ENCODE results near the gene STARD6.
"Not testable (repeated sequence)": the region's sequence is repeated elsewhere in the genome, so short reads cannot be mapped to it uniquely, and the experiment has no call there.

Gene STARD6

DNA sequence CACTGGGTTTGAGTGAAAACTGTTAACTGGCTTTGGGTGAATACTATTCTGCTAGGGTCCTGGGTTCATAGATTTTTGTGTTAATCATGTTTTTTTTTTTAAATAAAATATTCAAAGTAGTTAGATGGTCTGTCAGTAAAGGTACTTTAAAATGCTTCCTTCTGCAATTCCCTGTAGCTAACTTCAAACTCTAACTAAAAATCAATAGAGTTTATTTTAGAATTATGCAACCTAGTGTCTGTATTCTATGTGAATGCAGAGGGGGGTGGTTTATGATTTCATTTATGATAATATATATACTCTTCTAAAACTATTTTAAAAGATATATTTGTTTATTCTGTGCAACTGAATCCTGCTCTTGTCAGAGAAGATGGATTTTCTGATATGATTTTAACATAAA is 27.9 kb downstream of the STARD6 start:
- DNase-seq (ENCODE audit: low read depth, low spot score): no peak

DNA sequence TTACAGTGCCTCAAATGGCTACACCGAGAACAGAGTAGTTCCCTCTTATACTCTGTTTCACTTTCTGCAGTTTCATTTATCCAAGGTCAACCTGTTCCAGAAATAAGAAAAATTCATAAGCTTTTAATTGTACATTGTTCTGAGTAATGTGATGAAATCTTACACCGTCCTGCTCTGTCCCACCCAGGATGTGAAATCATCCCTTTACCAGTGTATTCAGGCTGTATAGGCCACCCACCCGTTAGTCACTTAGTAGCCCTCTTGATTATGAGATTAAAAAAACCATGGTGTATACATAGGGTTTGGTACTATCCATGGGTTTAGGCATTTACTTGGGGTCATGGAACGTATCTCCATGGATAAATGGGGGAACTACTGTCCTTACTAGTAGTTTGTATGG is 29.8 kb downstream of the STARD6 start:
- TF ChIP-seq EZH2 (IDR thresholded peaks at IDR 0.05): no peak
- no peak for TF ChIP-seq FOXP2 (optimal IDR thresholded peaks at IDR 0.05; ENCODE audit: control extremely low read depth, extremely low read length, insufficient read depth)
- no peak for TF ChIP-seq POLR2AphosphoS5 (IDR thresholded peaks at IDR 0.05; ENCODE audit: borderline replicate concordance, low read depth, low read length)
- H3K9me3 ChIP-seq (ENCODE audit: low read depth, low read length): no peaks in the 10 kb centered on the region
- no peak for DNase-seq (ENCODE audit: low read depth, low spot score)
- no peak overlapping the region for H3K27ac ChIP-seq
- H3K9ac ChIP-seq (ENCODE audit: insufficient read length): no peak overlapping the region
- H3K4me3 ChIP-seq: no peak overlapping the region
- H3K36me3 ChIP-seq (ENCODE audit: insufficient read depth, low read length): no peaks in the 10 kb centered on the region

More for the DNA sequence above, 27.9 kb downstream of the STARD6 start:
- TF ChIP-seq EZH2 (IDR thresholded peaks at IDR 0.05) (no peak), FOXP2 (optimal IDR thresholded peaks at IDR 0.05; ENCODE audit: control extremely low read depth, extremely low read length, insufficient read depth) (no peak), POLR2AphosphoS5 (IDR thresholded peaks at IDR 0.05; ENCODE audit: borderline replicate concordance, low read depth, low read length) (no peak)
- Histone ChIP-seq H3K9me3 (ENCODE audit: low read depth, low read length) (no peaks in the 10 kb centered on the region), H3K4me3 (no peak overlapping the region), H3K9ac (ENCODE audit: insufficient read length) (no peak overlapping the region), H3K36me3 (ENCODE audit: insufficient read depth, low read length) (no peaks in the 10 kb centered on the region), H3K27ac (no peak overlapping the region)

DNA sequence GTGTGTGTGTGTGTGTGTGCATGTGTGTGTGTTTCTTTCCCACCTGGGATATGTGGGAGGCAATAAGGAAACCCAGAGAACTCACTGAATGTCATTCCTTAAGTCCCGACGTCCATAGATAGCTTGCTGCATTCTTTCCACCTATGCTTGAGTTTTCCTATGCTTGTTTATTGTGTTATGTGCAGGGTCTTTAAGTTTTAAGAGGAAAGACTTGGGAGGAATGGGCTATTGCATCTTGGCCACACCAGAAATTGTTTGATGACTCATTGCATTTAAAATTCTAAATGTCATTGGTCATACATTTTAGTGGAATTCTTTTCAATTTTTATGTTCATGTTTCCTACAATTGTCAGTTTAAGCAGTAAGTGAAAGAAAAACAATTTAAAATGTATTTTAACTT is 33.7 kb downstream of the STARD6 start:
- Histone ChIP-seq H3K27ac (no peak overlapping the region), H3K9ac (ENCODE audit: insufficient read length) (no peak overlapping the region), H3K4me3 (no peak overlapping the region), H3K9me3 (ENCODE audit: low read depth, low read length) (no peaks in the 10 kb centered on the region), H3K36me3 (ENCODE audit: insufficient read depth, low read length) (no peaks in the 10 kb centered on the region)
- TF ChIP-seq EZH2 (IDR thresholded peaks at IDR 0.05): no peak
- no peak for TF ChIP-seq POLR2AphosphoS5 (IDR thresholded peaks at IDR 0.05; ENCODE audit: borderline replicate concordance, low read depth, low read length)
- TF ChIP-seq FOXP2 (optimal IDR thresholded peaks at IDR 0.05; ENCODE audit: control extremely low read depth, extremely low read length, insufficient read depth): no peak
- DNase-seq (ENCODE audit: low read depth, low spot score): no peak

GRCh38 chr18:54323561-54323960 is 34.1 kb downstream of the STARD6 start:
- no peak for DNase-seq (ENCODE audit: low read depth, low spot score)

DNA sequence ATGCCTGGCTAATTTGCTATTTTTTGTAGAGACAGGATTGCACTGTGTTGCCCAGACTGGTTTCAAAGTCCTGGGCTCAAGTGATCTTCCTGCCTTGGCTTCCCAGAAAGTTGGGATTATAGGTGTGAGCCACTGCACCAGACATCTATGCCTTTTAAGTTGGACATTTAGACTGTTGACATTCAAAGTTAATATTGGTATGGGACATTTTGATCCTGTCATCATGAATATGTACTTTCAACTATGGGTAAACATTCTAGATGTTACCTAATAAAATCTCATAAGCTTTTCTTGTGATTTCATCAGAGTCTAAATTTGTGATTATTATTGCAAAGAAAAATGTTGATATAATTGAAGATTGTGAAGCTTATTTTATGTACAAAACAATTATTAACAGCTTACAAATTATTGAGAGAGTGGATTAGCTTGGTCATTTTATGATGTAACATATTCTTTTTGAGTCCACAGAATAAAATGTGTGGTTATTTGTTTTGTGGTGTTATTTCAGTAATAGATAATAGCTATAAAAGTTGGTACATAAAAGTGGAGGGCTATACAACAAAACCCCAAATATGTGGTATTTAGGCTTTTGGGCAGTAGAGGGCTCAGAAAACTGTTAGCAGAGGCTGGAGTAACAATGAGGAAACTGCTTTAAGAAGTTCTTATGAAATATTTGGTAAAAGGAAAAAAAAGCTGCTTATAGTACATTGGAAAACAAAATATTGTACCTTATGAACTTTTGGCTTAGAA is 41.4 kb downstream of the STARD6 start:
- Histone ChIP-seq H3K9ac (ENCODE audit: insufficient read length) (no peak overlapping the region), H3K9me3 (ENCODE audit: low read depth, low read length) (no peaks in the 10 kb centered on the region), H3K27ac (no peak overlapping the region), H3K4me3 (no peak overlapping the region), H3K36me3 (ENCODE audit: insufficient read depth, low read length) (no peaks in the 10 kb centered on the region)
- TF ChIP-seq POLR2AphosphoS5 (IDR thresholded peaks at IDR 0.05; ENCODE audit: borderline replicate concordance, low read depth, low read length) (no peak), FOXP2 (optimal IDR thresholded peaks at IDR 0.05; ENCODE audit: control extremely low read depth, extremely low read length, insufficient read depth) (no peak), EZH2 (IDR thresholded peaks at IDR 0.05) (no peak)
- no peak for DNase-seq (ENCODE audit: low read depth, low spot score)

More at GRCh38 chr18:54323561-54323960, 34.1 kb downstream of the STARD6 start:
- Histone ChIP-seq H3K4me3 (no peak overlapping the region), H3K27ac (no peak overlapping the region), H3K9me3 (ENCODE audit: low read depth, low read length) (no peaks in the 10 kb centered on the region), H3K36me3 (ENCODE audit: insufficient read depth, low read length) (no peaks in the 10 kb centered on the region), H3K9ac (ENCODE audit: insufficient read length) (no peak overlapping the region)
- no peak for TF ChIP-seq EZH2 (IDR thresholded peaks at IDR 0.05)
- no peak for TF ChIP-seq POLR2AphosphoS5 (IDR thresholded peaks at IDR 0.05; ENCODE audit: borderline replicate concordance, low read depth, low read length)
- no peak for TF ChIP-seq FOXP2 (optimal IDR thresholded peaks at IDR 0.05; ENCODE audit: control extremely low read depth, extremely low read length, insufficient read depth)

DNA sequence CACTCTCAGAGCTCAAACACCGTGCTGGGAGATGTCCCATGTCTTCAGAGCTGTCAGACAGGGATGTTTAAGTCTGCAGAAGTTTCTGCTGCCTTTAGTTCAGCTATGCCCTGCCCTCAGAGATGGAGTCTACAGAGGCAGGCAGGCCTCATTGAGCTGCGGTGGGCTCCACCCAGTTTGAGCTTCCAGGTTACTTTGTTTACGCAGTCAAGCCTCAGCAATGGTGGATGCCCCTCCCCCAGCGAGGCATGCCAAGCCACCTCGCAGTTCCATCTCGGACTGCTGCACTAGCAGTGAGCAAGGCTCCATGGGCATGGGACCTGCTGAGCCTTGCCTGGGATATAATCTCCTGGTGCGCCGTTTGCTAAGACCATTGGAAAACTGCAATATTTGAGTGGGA is 48.1 kb downstream of the STARD6 start:
- not testable (repeated sequence) for DNase-seq (ENCODE audit: low read depth, low spot score); H3K9ac ChIP-seq (ENCODE audit: insufficient read length); H3K4me3 ChIP-seq; H3K9me3 ChIP-seq (ENCODE audit: low read depth, low read length); H3K36me3 ChIP-seq (ENCODE audit: insufficient read depth, low read length); H3K27ac ChIP-seq

DNA sequence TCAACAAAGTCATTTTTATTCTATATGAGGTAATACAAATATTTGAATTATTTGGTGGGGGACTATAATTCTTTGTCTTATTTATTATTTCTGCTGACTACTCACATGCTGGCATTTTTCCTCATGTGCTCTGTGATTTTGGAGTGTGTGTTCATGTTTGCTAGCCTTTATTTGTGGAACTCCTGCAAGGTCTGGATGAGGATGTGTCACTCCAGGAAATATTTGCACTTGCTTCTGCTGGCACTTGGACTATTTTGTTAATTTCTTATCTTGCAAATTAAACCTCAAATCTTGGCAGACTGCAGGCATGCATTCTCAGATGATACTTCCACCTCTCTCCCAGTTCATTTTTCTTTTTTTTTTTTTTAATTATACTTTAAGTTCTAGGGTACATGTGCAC is 54.2 kb downstream of the STARD6 start:
- Histone ChIP-seq H3K27ac (no peak overlapping the region), H3K4me3 (no peak overlapping the region), H3K9me3 (ENCODE audit: low read depth, low read length) (no peaks in the 10 kb centered on the region), H3K9ac (ENCODE audit: insufficient read length) (no peak overlapping the region), H3K36me3 (ENCODE audit: insufficient read depth, low read length) (no peaks in the 10 kb centered on the region)
- no peak for DNase-seq (ENCODE audit: low read depth, low spot score)
- no peak for TF ChIP-seq FOXP2 (optimal IDR thresholded peaks at IDR 0.05; ENCODE audit: control extremely low read depth, extremely low read length, insufficient read depth)
- TF ChIP-seq EZH2 (IDR thresholded peaks at IDR 0.05): no peak
- no peak for TF ChIP-seq POLR2AphosphoS5 (IDR thresholded peaks at IDR 0.05; ENCODE audit: borderline replicate concordance, low read depth, low read length)

GRCh38 chr18:54298991-54299390 is 58.7 kb downstream of the STARD6 start:
- H3K27ac ChIP-seq; H3K9ac ChIP-seq (ENCODE audit: insufficient read length); H3K9me3 ChIP-seq (ENCODE audit: low read depth, low read length); H3K4me3 ChIP-seq; H3K36me3 ChIP-seq (ENCODE audit: insufficient read depth, low read length); DNase-seq (ENCODE audit: low read depth, low spot score): not testable (repeated sequence)

- Histone ChIP-seq H3K4me3 (no peak overlapping the region), H3K36me3 (ENCODE audit: insufficient read depth, low read length) (peaks cover 8% of the 10 kb centered on the region), H3K27ac (no peak overlapping the region), H3K9me3 (ENCODE audit: low read depth, low read length) (no peaks in the 10 kb centered on the region), H3K9ac (ENCODE audit: insufficient read length) (no peak overlapping the region)
- TF ChIP-seq POLR2AphosphoS5 (IDR thresholded peaks at IDR 0.05; ENCODE audit: borderline replicate concordance, low read depth, low read length) (no peak), EZH2 (IDR thresholded peaks at IDR 0.05) (no peak)
- DNase-seq (ENCODE audit: low read depth, low spot score): no peak
Measured at GRCh38 chr18:54296062-54296461, 61.6 kb downstream of the STARD6 start.
